GM10266 (cell line): ENCODE measurements around the gene KPNA4.
A peak's percentile ranks its signal among the peaks of the same experiment; 100 is the strongest.
"Not testable (repeated sequence)": the region's sequence is repeated elsewhere in the genome, so short reads cannot be mapped to it uniquely, and the experiment has no call there.

Experiments
- DNase-seq: peaks from one replicate; pipeline ENCODE4 v3.0.0; 2012; ENCODE audit errors: extremely low spot score
- CTCF ChIP-seq: IDR thresholded peaks from 2 replicates; pipeline ENCODE4 v1.5.1; 2012; ENCODE audit warnings: mild to moderate bottlenecking, low read depth; ENCODE audit not compliant: control insufficient read depth, insufficient read depth; ENCODE audit errors: missing control alignments

Gene KPNA4

GRCh38 chr3:160583451-160583850 lies 18.1 kb upstream of the KPNA4 start:
- no peak for TF ChIP-seq CTCF

GRCh38 chr3:160580938-160581337 lies 15.6 kb upstream of the KPNA4 start:
- DNase-seq: no peak
- no peak for TF ChIP-seq CTCF

More at GRCh38 chr3:160583451-160583850, 18.1 kb upstream of the KPNA4 start:
- DNase-seq: no peak

GRCh38 chr3:160577556-160578195 lies 12.3 kb upstream of the KPNA4 start:
- DNase-seq: no peak
- TF ChIP-seq CTCF: peak; percentile 24

GRCh38 chr3:160577093-160577492 lies 11.7 kb upstream of the KPNA4 start:
- no peak for TF ChIP-seq CTCF

GRCh38 chr3:160576621-160577020 lies 11.2 kb upstream of the KPNA4 start:
- no peak for TF ChIP-seq CTCF
- DNase-seq: no peak

More at GRCh38 chr3:160577093-160577492, 11.7 kb upstream of the KPNA4 start:
- DNase-seq: no peak

GRCh38 chr3:160575589-160575988 lies 10.2 kb upstream of the KPNA4 start:
- TF ChIP-seq CTCF: no peak
- DNase-seq: peak; percentile 29

GRCh38 chr3:160574636-160575035 lies 9.3 kb upstream of the KPNA4 start:
- no peak for DNase-seq
- no peak for TF ChIP-seq CTCF

GRCh38 chr3:160573955-160574525 lies 8.7 kb upstream of the KPNA4 start:
- DNase-seq: not testable (repeated sequence)
